ENCODE measurements around the gene DNER. TPM values are rescaled to one million over a fixed set of nuclear protein-coding genes. Genes with fewer than 3 reads are reported as not detected.
A peak's percentile ranks its signal among the peaks of the same experiment; 100 is the strongest.

Gene DNER
- polyA plus RNA-seq, 2 of the 4 experiments (the other 2 are of a cell fraction), result 0.34 to 4.2 TPM

GRCh38 chr2:229485857-229486256 lies 228.5 kb downstream of the DNER start:
- DNase-seq (ENCODE audit: low read depth in 1 of 2, low spot score in 1 of 2) (no peak), ATAC-seq (no peak), FAIRE-seq (no peak)
- Histone ChIP-seq H3K9me3 (peaks cover 5% of the 10 kb centered on the region; the same call in 2 of the 3 replicates), H3K4me3 (no peak overlapping the region), H3K4me2 (no peak overlapping the region), H3K27ac (no peak overlapping the region), H3K4me1 (no peaks in the 10 kb centered on the region)
- WGBS (ENCODE audit: missing lambda C conversion rate), result 34% methylated on average over 8 of the region's 8 CpGs
- CTCF ChIA-PET, result no interaction called here
- POLR2A ChIA-PET, result interaction anchor here (0.7 kb wide), 1 partner anchor 17 kb away, joined by 3 read pairs; no protein-coding TSS in a partner anchor
- no peak for TF ChIP-seq HOXB5 (CRISPR knock-in tag; IDR thresholded peaks at IDR 0.05)
- no peak for TF ChIP-seq JUN (IDR thresholded peaks at IDR 0.05)
- TF ChIP-seq E2F6 (IDR thresholded peaks at IDR 0.05; ENCODE audit: borderline replicate concordance, low read depth), result no peak
- no peak for TF ChIP-seq RNF2 (IDR thresholded peaks at IDR 0.05; ENCODE audit: borderline replicate concordance, low read depth)
- no peak for TF ChIP-seq ELK1 (IDR thresholded peaks at IDR 0.05; ENCODE audit: low read depth, low read length)
- no peak for TF ChIP-seq TP53 (CRISPR knock-in tag; IDR thresholded peaks at IDR 0.05)
- no peak for TF ChIP-seq ZFP36 (IDR thresholded peaks at IDR 0.05; ENCODE audit: borderline replicate concordance, partially characterized antibody)
- TF ChIP-seq MYC (IDR thresholded peaks at IDR 0.05; ENCODE audit: borderline replicate concordance, low read length), result no peak
- TF ChIP-seq GATA3 (IDR thresholded peaks at IDR 0.05; ENCODE audit: borderline replicate concordance), result no peak

GRCh38 chr2:229477269-229477755 lies 237.0 kb downstream of the DNER start:
- Histone ChIP-seq H3K4me3 (no peak overlapping the region), H3K4me2 (no peak overlapping the region), H3K4me1 (peaks cover 8% of the 10 kb centered on the region; the same call in 2 of the 3 replicates), H3K27ac (no peak overlapping the region), H3K9me3 (no peaks in the 10 kb centered on the region)
- DNase-seq (ENCODE audit: low read depth in 1 of 2, low spot score in 1 of 2) (no peak), FAIRE-seq (no peak), ATAC-seq (no peak)
- TF ChIP-seq BHLHE40 (IDR thresholded peaks at IDR 0.05; ENCODE audit: low read depth, low read length) (no peak), HES2 (IDR thresholded peaks at IDR 0.05) (no peak), MYC (IDR thresholded peaks at IDR 0.05; ENCODE audit: borderline replicate concordance, low read length) (no peak), USF2 (IDR thresholded peaks at IDR 0.05) (no peak), TFCP2L1 (CRISPR knock-in tag; IDR thresholded peaks at IDR 0.05) (no peak), MAFK (IDR thresholded peaks at IDR 0.05; ENCODE audit: partially characterized antibody) (peak; percentile 56)
- POLR2A ChIA-PET, result no interaction called here
- 59% methylated on average over 4 of the region's 4 CpGs for WGBS (ENCODE audit: missing lambda C conversion rate)
- CTCF ChIA-PET, result interaction anchor here (2.1 kb wide), 1 partner anchor 110 kb away, joined by 9 read pairs; no protein-coding TSS in a partner anchor

- peaks cover 8% of the 10 kb centered on the region; the same call in 2 of the 3 replicates for H3K4me1 ChIP-seq
- H3K4me2 ChIP-seq, result peak overlapping the region; percentile 41; the same call in 1 of the 3 replicates
- ATAC-seq, result peak in 1 of 2 experiments; percentile 54; a peak in 3 of 6 replicates
- 38% methylated on average over 7 of the region's 7 CpGs for WGBS (ENCODE audit: missing lambda C conversion rate)
- FAIRE-seq, result no peak
- H3K4me3 ChIP-seq, result no peak overlapping the region
- POLR2A ChIA-PET, result no interaction called here
- H3K9me3 ChIP-seq, result no peaks in the 10 kb centered on the region
- CTCF ChIA-PET, result interaction anchor here (2.1 kb wide), 1 partner anchor 111 kb away, joined by 9 read pairs; no protein-coding TSS in a partner anchor
- peak in 1 of 2 experiments; percentile 17 for DNase-seq (ENCODE audit: low read depth in 1 of 2, low spot score in 1 of 2)
- peak overlapping the region in 1 of 2 experiments; percentile 21; a peak in 1 of 6 replicates for H3K27ac ChIP-seq
- TF ChIP-seq ESRRA (IDR thresholded peaks at IDR 0.05; ENCODE audit: borderline replicate concordance, low read length), result no peak
- no peak for TF ChIP-seq USF2 (IDR thresholded peaks at IDR 0.05)
- TF ChIP-seq MAZ (IDR thresholded peaks at IDR 0.05; ENCODE audit: borderline replicate concordance, low read depth, low read length), result no peak
- TF ChIP-seq FOXS1 (CRISPR knock-in tag; IDR thresholded peaks at IDR 0.05), result no peak
- TF ChIP-seq CHD4 (IDR thresholded peaks at IDR 0.05; ENCODE audit: borderline replicate concordance), result no peak
- no peak for TF ChIP-seq POLR2A (IDR thresholded peaks at IDR 0.05; ENCODE audit: low read length)
- no peak for TF ChIP-seq CBX2 (IDR thresholded peaks at IDR 0.05; ENCODE audit: borderline replicate concordance, low read depth)
- TF ChIP-seq HMGXB4 (CRISPR knock-in tag; IDR thresholded peaks at IDR 0.05; ENCODE audit: borderline replicate concordance), result no peak
- TF ChIP-seq TFCP2L1 (CRISPR knock-in tag; IDR thresholded peaks at IDR 0.05), result no peak
- no peak for TF ChIP-seq CTCF (IDR thresholded peaks at IDR 0.05)
- no peak for TF ChIP-seq EP300 (IDR thresholded peaks at IDR 0.05)
- no peak for TF ChIP-seq ZNF302 (CRISPR knock-in tag; IDR thresholded peaks at IDR 0.05)
Observed at GRCh38 chr2:229475778-229476177, 238.6 kb downstream of the DNER start.
